PC-3 (cell line): ENCODE measurements around the gene BZW1.

Source experiments
- EZH2 ChIP-seq: fragments of 300-600 bp; sonication (generic); IDR thresholded peaks from one replicate; pipeline ENCODE4 v1.6.1; 2017; ENCODE audit warnings: antibody characterized with exemption, mild to moderate bottlenecking, low read length; ENCODE audit not compliant: unreplicated experiment
- EZH2phosphoT487 ChIP-seq: fragments of 300-600 bp; sonication (generic); IDR thresholded peaks from 2 replicates; pipeline ENCODE4 v1.6.1; 2018; ENCODE audit warnings: mild to moderate bottlenecking, antibody characterized with exemption, low read length, borderline replicate concordance
- TF ChIP-seq, protein P1 (sequence below): fragments of 300-600 bp; sonication (generic); conservative IDR thresholded peaks from 2 replicates; pipeline ENCODE4 v1.5.1; 2017; ENCODE audit warnings: antibody characterized with exemption, low read depth, mild to moderate bottlenecking, low read length

DNA sequence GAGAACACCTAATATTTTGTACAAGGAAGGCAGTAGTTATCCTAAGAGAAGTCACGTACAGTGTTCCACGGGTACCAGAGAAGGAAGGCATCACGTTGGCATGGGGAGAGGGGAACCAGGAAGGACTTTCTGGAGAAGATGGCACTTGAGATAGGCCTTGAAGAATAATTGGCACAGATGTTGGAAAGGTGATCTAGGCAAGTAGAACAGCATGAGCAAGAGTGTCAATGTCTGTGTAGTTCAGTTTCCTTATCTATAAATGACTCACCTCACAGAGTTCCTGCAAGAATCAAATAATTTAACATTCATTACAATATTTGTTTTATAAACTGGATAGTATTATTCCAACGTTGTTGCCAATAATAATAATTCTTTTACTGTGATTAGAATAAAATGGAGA lies 48.3 kb upstream of the BZW1 start:
- TF ChIP-seq, protein P1, sequence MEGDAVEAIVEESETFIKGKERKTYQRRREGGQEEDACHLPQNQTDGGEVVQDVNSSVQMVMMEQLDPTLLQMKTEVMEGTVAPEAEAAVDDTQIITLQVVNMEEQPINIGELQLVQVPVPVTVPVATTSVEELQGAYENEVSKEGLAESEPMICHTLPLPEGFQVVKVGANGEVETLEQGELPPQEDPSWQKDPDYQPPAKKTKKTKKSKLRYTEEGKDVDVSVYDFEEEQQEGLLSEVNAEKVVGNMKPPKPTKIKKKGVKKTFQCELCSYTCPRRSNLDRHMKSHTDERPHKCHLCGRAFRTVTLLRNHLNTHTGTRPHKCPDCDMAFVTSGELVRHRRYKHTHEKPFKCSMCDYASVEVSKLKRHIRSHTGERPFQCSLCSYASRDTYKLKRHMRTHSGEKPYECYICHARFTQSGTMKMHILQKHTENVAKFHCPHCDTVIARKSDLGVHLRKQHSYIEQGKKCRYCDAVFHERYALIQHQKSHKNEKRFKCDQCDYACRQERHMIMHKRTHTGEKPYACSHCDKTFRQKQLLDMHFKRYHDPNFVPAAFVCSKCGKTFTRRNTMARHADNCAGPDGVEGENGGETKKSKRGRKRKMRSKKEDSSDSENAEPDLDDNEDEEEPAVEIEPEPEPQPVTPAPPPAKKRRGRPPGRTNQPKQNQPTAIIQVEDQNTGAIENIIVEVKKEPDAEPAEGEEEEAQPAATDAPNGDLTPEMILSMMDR: no peak
- TF ChIP-seq EZH2phosphoT487 (no peak), EZH2 (no peak)
